ENCODE results near the gene CLSTN3. TPM values are rescaled to one million over a fixed set of nuclear protein-coding genes. Genes with fewer than 3 reads are reported as not detected.

Gene CLSTN3
- total RNA-seq, 2 experiments from 2014 or later: 74.0 to 74.1 TPM

- Mint-ChIP-seq H3K36me3 (ENCODE audit: low read depth) (peaks cover 16% of the 10 kb centered on the region), H3K27ac (no peak overlapping the region), H3K4me3 (no peak overlapping the region), H3K27me3 (no peaks in the 10 kb centered on the region), H3K9me3 (no peaks in the 10 kb centered on the region), H3K4me1 (no peaks in the 10 kb centered on the region)
- DNase-seq: no peak
- ChIA-PET POLR2A (no interaction called here), CTCF (interaction anchor here (1.1 kb wide), 1 partner anchor 15 kb away, joined by 3 read pairs; no protein-coding TSS in a partner anchor)
These were observed 10.0 kb upstream of the CLSTN3 start for GRCh38 chr12:7120166-7120565.

GRCh38 chr12:7121324-7121723, 8.8 kb upstream of the CLSTN3 start:
- H3K36me3 Mint-ChIP-seq (ENCODE audit: low read depth): peaks cover 6% of the 10 kb centered on the region
- no peak for DNase-seq
- H3K4me3 Mint-ChIP-seq: no peak overlapping the region
- no peaks in the 10 kb centered on the region for H3K27me3 Mint-ChIP-seq
- H3K9me3 Mint-ChIP-seq: no peaks in the 10 kb centered on the region
- CTCF ChIA-PET: interaction anchor here (2.8 kb wide), 1 partner anchor 9 kb away, joined by 16 read pairs; no protein-coding TSS in a partner anchor
- POLR2A ChIA-PET: no interaction called here
- no peaks in the 10 kb centered on the region for H3K4me1 Mint-ChIP-seq
- H3K27ac Mint-ChIP-seq: no peak overlapping the region

GRCh38 chr12:7122811-7123769, 7.1 kb upstream of the CLSTN3 start:
- Mint-ChIP-seq H3K4me1 (peaks cover 2% of the 10 kb centered on the region), H3K27me3 (no peaks in the 10 kb centered on the region), H3K9me3 (no peaks in the 10 kb centered on the region), H3K27ac (no peak overlapping the region), H3K4me3 (no peak overlapping the region), H3K36me3 (ENCODE audit: low read depth) (peaks cover 5% of the 10 kb centered on the region)
- no peak for DNase-seq
- ChIA-PET CTCF (interaction anchor here (0.6 to 2.8 kb wide), 4 partner anchors 10 to 254 kb away, joined by 3 to 16 read pairs (median 4); no protein-coding TSS in a partner anchor), POLR2A (interaction anchor here (0.6 kb wide), 1 partner anchor 12 kb away, joined by 3 read pairs; no protein-coding TSS in a partner anchor)

DNA sequence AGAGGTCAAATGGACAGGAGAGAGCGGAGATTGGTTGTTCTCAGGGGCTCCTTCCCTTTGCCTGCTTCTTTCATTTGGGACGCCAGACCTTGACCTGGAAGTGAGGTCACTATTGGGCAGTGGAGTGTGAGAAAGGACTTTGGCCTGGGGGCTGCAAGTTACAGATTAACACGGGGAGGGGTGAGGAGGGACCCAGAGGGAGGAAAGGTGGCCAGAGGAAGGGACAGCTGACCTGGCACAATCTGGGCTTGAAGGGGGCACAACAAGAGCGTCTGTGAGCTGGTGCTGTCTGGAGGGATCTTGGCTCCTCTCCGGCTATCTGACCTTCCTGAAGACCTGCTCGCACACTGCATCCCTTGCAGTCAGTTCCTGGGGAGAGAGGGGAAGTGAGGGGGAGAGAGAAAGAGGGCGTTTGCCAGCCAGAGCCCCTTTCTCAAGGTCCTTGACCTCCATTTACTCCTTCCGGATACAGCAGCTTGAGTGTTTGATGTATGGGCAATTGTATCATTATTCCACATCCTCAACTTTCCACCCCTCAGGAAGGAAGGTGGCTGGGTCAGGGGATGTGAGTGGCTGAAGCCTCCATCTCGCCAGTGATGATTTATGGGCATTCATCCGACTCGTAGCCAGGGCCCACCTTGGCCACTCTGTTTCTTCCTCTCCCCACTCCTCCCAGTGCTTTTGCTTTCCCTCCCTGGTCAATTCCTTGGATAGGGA, 6.2 kb upstream of the CLSTN3 start:
- DNase-seq: no peak
- H3K4me1 Mint-ChIP-seq: peaks cover 8% of the 10 kb centered on the region
- CTCF ChIA-PET: interaction anchor here (1.0 to 2.8 kb wide), 6 partner anchors 10 to 1009 kb away, joined by 3 to 16 read pairs (median 4); no protein-coding TSS in a partner anchor

DNA sequence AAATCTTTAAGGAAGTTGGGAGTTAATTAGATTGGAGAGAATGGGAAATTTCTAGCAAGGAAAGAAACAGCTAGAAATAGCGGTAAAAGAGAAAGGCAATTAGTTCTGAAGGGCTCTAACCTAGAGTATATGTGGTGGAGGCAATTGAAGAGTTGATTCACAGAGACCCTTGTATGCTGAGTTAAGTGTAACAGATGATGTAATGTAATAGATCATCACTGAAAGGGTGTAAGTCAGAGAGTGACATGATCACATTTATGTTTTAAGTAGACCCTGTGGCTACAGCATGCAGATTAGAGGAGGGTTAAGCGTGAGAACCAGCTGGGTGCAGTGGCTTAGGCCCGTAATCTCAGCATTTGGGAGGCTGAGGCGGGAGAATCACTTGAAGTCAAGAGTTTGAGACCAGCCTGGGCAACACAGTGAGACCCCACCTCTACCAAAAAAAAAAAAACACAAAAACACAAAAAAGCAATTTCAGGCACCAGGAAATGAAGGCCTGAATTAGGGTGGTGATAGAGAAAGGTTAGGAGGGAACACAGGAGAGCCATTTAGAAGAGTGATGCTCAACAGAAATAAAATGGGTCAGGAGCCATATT, 4.4 kb upstream of the CLSTN3 start:
- CTCF ChIA-PET: interaction anchor here (0.6 to 2.0 kb wide), 7 partner anchors 12 to 360 kb away, joined by 3 to 9 read pairs (median 3); no protein-coding TSS in a partner anchor
- Mint-ChIP-seq H3K27ac (no peak overlapping the region), H3K4me3 (no peak overlapping the region), H3K27me3 (no peaks in the 10 kb centered on the region), H3K9me3 (no peaks in the 10 kb centered on the region), H3K4me1 (peaks cover 13% of the 10 kb centered on the region), H3K36me3 (ENCODE audit: low read depth) (peaks cover 7% of the 10 kb centered on the region)
- POLR2A ChIA-PET: no interaction called here
- DNase-seq: no peak

More for the DNA sequence above, 6.2 kb upstream of the CLSTN3 start:
- POLR2A ChIA-PET: no interaction called here
- Mint-ChIP-seq H3K36me3 (ENCODE audit: low read depth) (peaks cover 7% of the 10 kb centered on the region), H3K4me3 (no peak overlapping the region), H3K27me3 (no peaks in the 10 kb centered on the region), H3K27ac (no peak overlapping the region), H3K9me3 (no peaks in the 10 kb centered on the region)

GRCh38 chr12:7127916-7128626, 2.1 kb upstream of the CLSTN3 start:
- Mint-ChIP-seq H3K27ac (no peak overlapping the region), H3K36me3 (ENCODE audit: low read depth) (peaks cover 20% of the 10 kb centered on the region), H3K27me3 (no peaks in the 10 kb centered on the region), H3K4me3 (peak overlapping the region; percentile 26), H3K9me3 (no peaks in the 10 kb centered on the region), H3K4me1 (peaks cover 35% of the 10 kb centered on the region)
- ChIA-PET POLR2A (no interaction called here), CTCF (interaction anchor here (0.7 kb wide), 1 partner anchor 1020 kb away, joined by 3 read pairs; no protein-coding TSS in a partner anchor)
- no peak for DNase-seq

- H3K4me3 Mint-ChIP-seq: peak within 1 kb of the TSS; percentile 86
- H3K27ac Mint-ChIP-seq: peak within 1 kb of the TSS; percentile 89
- H3K27me3 Mint-ChIP-seq: no peaks in the 10 kb centered on the region
- CTCF ChIA-PET: no interaction called here
- no peak for DNase-seq
- POLR2A ChIA-PET: no interaction called here
- H3K36me3 Mint-ChIP-seq (ENCODE audit: low read depth): peaks cover 25% of the 10 kb centered on the region
- H3K9me3 Mint-ChIP-seq: no peaks in the 10 kb centered on the region
- H3K4me1 Mint-ChIP-seq: peaks cover 37% of the 10 kb centered on the region
These were observed 1.4 kb upstream of the CLSTN3 start, which contains the start of gene RBP5 for GRCh38 chr12:7128681-7129286. RBP5 (minus strand) TSS chr12:7128889; CDS start chr12:7128775, 114 bp downstream.

GRCh38 chr12:7129287-7129871, 792 bp upstream of the CLSTN3 start:
- Mint-ChIP-seq H3K9me3 (no peaks in the 10 kb centered on the region), H3K4me3 (peak overlapping the region; percentile 86)
- POLR2A ChIA-PET: no interaction called here

GRCh38 chr12:7130701-7131501, 730 bp downstream of the CLSTN3 start:
- ChIA-PET POLR2A (no interaction called here), CTCF (interaction anchor here (0.6 to 1.1 kb wide), 4 partner anchors 11 to 413 kb away, joined by 3 to 4 read pairs (median 4); partner anchors contain the start of gene SPSB2)
- Mint-ChIP-seq H3K9me3 (no peaks in the 10 kb centered on the region), H3K36me3 (ENCODE audit: low read depth) (peaks cover 42% of the 10 kb centered on the region), H3K27me3 (no peaks in the 10 kb centered on the region), H3K4me3 (peak overlapping the region; percentile 86), H3K27ac (peak overlapping the region; percentile 89), H3K4me1 (peaks cover 37% of the 10 kb centered on the region)
- peak; percentile 58 for DNase-seq

More at GRCh38 chr12:7129287-7129871, 792 bp upstream of the CLSTN3 start:
- CTCF ChIA-PET: no interaction called here
- DNase-seq: no peak
- H3K4me1 Mint-ChIP-seq: peaks cover 37% of the 10 kb centered on the region
- no peaks in the 10 kb centered on the region for H3K27me3 Mint-ChIP-seq
- H3K27ac Mint-ChIP-seq: peak overlapping the region; percentile 89
- peaks cover 29% of the 10 kb centered on the region for H3K36me3 Mint-ChIP-seq (ENCODE audit: low read depth)

- H3K27ac Mint-ChIP-seq: peak overlapping the region; percentile 89
- no peaks in the 10 kb centered on the region for H3K9me3 Mint-ChIP-seq
- H3K27me3 Mint-ChIP-seq: no peaks in the 10 kb centered on the region
- ChIA-PET POLR2A (no interaction called here), CTCF (interaction anchor here (0.7 to 1.1 kb wide), 2 partner anchors 11 to 258 kb away, joined by 3 to 4 read pairs; partner anchors contain the start of gene SPSB2)
- peak; percentile 64 for DNase-seq
- H3K4me3 Mint-ChIP-seq: peak overlapping the region; percentile 86
- peaks cover 42% of the 10 kb centered on the region for H3K36me3 Mint-ChIP-seq (ENCODE audit: low read depth)
- peaks cover 37% of the 10 kb centered on the region for H3K4me1 Mint-ChIP-seq
These were observed 1.3 kb downstream of the CLSTN3 start for GRCh38 chr12:7131502-7131866.

Data from activated CD4-positive, alpha-beta T cell treated with anti-CD3 and anti-CD28 coated beads, Interleukin-2, amount 10 ng/mL, durations not matched to agents 7 days and 5 days (primary cell).